ENCODE data around the gene ZBTB7B. TPM values are rescaled to one million over a fixed set of nuclear protein-coding genes. Genes with fewer than 3 reads are reported as not detected.

ZBTB7B gene
- total and polyA plus RNA-seq, 2 donors (not counting 1 experiment from before 2014, with no cell fraction given): 55.7 to 67.3 TPM

- Mint-ChIP-seq H3K27me3 (no peaks in the 10 kb centered on the region), H3K4me3 (no peak within 1 kb of the TSS), H3K27ac (no peak within 1 kb of the TSS), H3K9me3 (ENCODE audit: insufficient read depth) (no peaks in the 10 kb centered on the region), H3K4me1 (peaks cover 20% of the 10 kb centered on the region)
- Histone ChIP-seq H3K27me3 (replicated peaks in 1 of 4; ENCODE audit: control extremely low read depth in 1 of 4, control insufficient read depth in 3 of 4, insufficient read depth in 4 of 4, low read length in 3 of 4) (no peaks in the 10 kb centered on the region), H3K79me2 (ENCODE audit: control insufficient read depth, insufficient read depth, low read length) (peaks cover 14% of the 10 kb centered on the region), H4K20me1 (ENCODE audit: control insufficient read depth, insufficient read depth, low read length, poor library complexity, severe bottlenecking) (peaks cover 18% of the 10 kb centered on the region), H3K36me3 (replicated peaks in 1 of 2; ENCODE audit: control extremely low read depth in 1 of 2, control insufficient read depth in 1 of 2, extremely low read depth in 1 of 2, insufficient read depth in 2 of 2, low read length in 1 of 2) (peaks cover 0 to 28% of the 10 kb centered on the region in 2 experiments), H3K9me3 (ENCODE audit: control extremely low read depth in 1 of 3, control insufficient read depth in 2 of 3, insufficient read depth in 1 of 3, low read length in 2 of 3) (no peaks in the 10 kb centered on the region), H3K4me1 (ENCODE audit: control insufficient read depth in 2 of 2, insufficient read depth in 2 of 2, low read length in 2 of 2) (peaks cover under 1 to 4% of the 10 kb centered on the region in 2 donors), H3K4me3 (ENCODE audit: control extremely low read depth in 1 of 5, extremely low read depth in 1 of 5, insufficient read depth in 1 of 5, low read depth in 2 of 5, low read length in 4 of 5) (no peak within 1 kb of the TSS), H2AFZ (ENCODE audit: insufficient read depth, low read depth, low read length, poor library complexity, severe bottlenecking) (no peak within 1 kb of the TSS), H3K27ac (ENCODE audit: low read length in 2 of 2) (no peak within 1 kb of the TSS), H3K4me2 (replicated peaks; ENCODE audit: low read depth, low read length, poor library complexity, severe bottlenecking) (no peak within 1 kb of the TSS), H3K9ac (ENCODE audit: low read length) (no peak within 1 kb of the TSS)
- TF ChIP-seq CTCF (IDR thresholded peaks at IDR 0.05) (no peak), EZH2 (IDR thresholded peaks at IDR 0.05; ENCODE audit: borderline replicate concordance, insufficient read depth, low read depth, low read length, poor library complexity, severe bottlenecking) (no peak)
- ChIA-PET POLR2A (interaction anchor here (1.2 to 1.4 kb wide), 2 partner anchors 11 to 24 kb away, joined by 3 to 7 read pairs; partner anchors contain the start of gene FLAD1), CTCF (interaction anchor here (0.6 to 18.4 kb wide), 9 partner anchors 10 to 516 kb away, joined by 3 to 295 read pairs (median 4); partner anchors contain the start of genes ADAM15 and FLAD1)
- no CpG with 5 or more reads among the region's 8 CpGs for WGBS (ENCODE audit: insufficient coverage)
- intact Hi-C loops (cut with micrococcal nuclease): no loop called here
- DNase-seq (no peak), ATAC-seq (ENCODE audit: low read depth) (no peak)
Measured at GRCh38 chr1:154993572-154994268, 8.9 kb upstream of the ZBTB7B start, which contains the start of gene LENEP. TSS of gene LENEP (plus strand) at chr1:154993586. CDS start at chr1:154993608, 22 bp downstream.

- WGBS (ENCODE audit: insufficient coverage): 75% methylated on average over 1 of the region's 1 CpG
- H3K27ac ChIP-seq (ENCODE audit: low read length in 2 of 2): no peak overlapping the region
Measured at GRCh38 chr1:154994269-154994587, 8.4 kb upstream of the ZBTB7B start.

More at GRCh38 chr1:154994269-154994587, 8.4 kb upstream of the ZBTB7B start:
- H3K9ac ChIP-seq (ENCODE audit: low read length): no peak overlapping the region
- POLR2A ChIA-PET: interaction anchor here (1.2 to 1.4 kb wide), 2 partner anchors 11 to 23 kb away, joined by 3 to 7 read pairs; partner anchors contain the start of gene FLAD1
- H3K79me2 ChIP-seq (ENCODE audit: control insufficient read depth, insufficient read depth, low read length): peaks cover 9% of the 10 kb centered on the region
- intact Hi-C loops (cut with micrococcal nuclease): no loop called here
- ATAC-seq (ENCODE audit: low read depth) (no peak), DNase-seq (no peak)
- no peaks in the 10 kb centered on the region for H3K27me3 ChIP-seq (replicated peaks in 1 of 4; ENCODE audit: control extremely low read depth in 1 of 4, control insufficient read depth in 3 of 4, insufficient read depth in 4 of 4, low read length in 3 of 4)
- H3K4me3 Mint-ChIP-seq: no peak overlapping the region
- CTCF ChIA-PET: interaction anchor here (0.6 to 18.4 kb wide), 8 partner anchors 11 to 517 kb away, joined by 3 to 295 read pairs (median 4); partner anchors contain the start of genes ADAM15 and FLAD1
- H3K27me3 Mint-ChIP-seq: no peaks in the 10 kb centered on the region
- H3K9me3 ChIP-seq (ENCODE audit: control extremely low read depth in 1 of 3, control insufficient read depth in 2 of 3, insufficient read depth in 1 of 3, low read length in 2 of 3): no peaks in the 10 kb centered on the region
- H3K9me3 Mint-ChIP-seq (ENCODE audit: insufficient read depth): no peaks in the 10 kb centered on the region
- TF ChIP-seq EZH2 (IDR thresholded peaks at IDR 0.05; ENCODE audit: borderline replicate concordance, insufficient read depth, low read depth, low read length, poor library complexity, severe bottlenecking): no peak
- TF ChIP-seq CTCF (IDR thresholded peaks at IDR 0.05): no peak
- peaks cover 6 to 8% of the 10 kb centered on the region in 2 donors for H3K4me1 ChIP-seq (ENCODE audit: control insufficient read depth in 2 of 2, insufficient read depth in 2 of 2, low read length in 2 of 2)
- H3K4me1 Mint-ChIP-seq: peaks cover 21% of the 10 kb centered on the region
- peaks cover 0 to 23% of the 10 kb centered on the region in 2 experiments for H3K36me3 ChIP-seq (replicated peaks in 1 of 2; ENCODE audit: control extremely low read depth in 1 of 2, control insufficient read depth in 1 of 2, extremely low read depth in 1 of 2, insufficient read depth in 2 of 2, low read length in 1 of 2)
- H3K27ac Mint-ChIP-seq: no peak overlapping the region
- H2AFZ ChIP-seq (ENCODE audit: insufficient read depth, low read depth, low read length, poor library complexity, severe bottlenecking): no peak overlapping the region
- H3K4me3 ChIP-seq (ENCODE audit: control extremely low read depth in 1 of 5, extremely low read depth in 1 of 5, insufficient read depth in 1 of 5, low read depth in 2 of 5, low read length in 4 of 5): no peak overlapping the region
- H4K20me1 ChIP-seq (ENCODE audit: control insufficient read depth, insufficient read depth, low read length, poor library complexity, severe bottlenecking): peaks cover 13% of the 10 kb centered on the region
- no peak overlapping the region for H3K4me2 ChIP-seq (replicated peaks; ENCODE audit: low read depth, low read length, poor library complexity, severe bottlenecking)
